ENCODE results near the gene MYCL. TPM values are rescaled to one million over a fixed set of nuclear protein-coding genes. Genes with fewer than 3 reads are reported as not detected.

MYCL gene
- total and polyA plus RNA-seq, 2 donors = 8.9 to 12.4 TPM

DNA sequence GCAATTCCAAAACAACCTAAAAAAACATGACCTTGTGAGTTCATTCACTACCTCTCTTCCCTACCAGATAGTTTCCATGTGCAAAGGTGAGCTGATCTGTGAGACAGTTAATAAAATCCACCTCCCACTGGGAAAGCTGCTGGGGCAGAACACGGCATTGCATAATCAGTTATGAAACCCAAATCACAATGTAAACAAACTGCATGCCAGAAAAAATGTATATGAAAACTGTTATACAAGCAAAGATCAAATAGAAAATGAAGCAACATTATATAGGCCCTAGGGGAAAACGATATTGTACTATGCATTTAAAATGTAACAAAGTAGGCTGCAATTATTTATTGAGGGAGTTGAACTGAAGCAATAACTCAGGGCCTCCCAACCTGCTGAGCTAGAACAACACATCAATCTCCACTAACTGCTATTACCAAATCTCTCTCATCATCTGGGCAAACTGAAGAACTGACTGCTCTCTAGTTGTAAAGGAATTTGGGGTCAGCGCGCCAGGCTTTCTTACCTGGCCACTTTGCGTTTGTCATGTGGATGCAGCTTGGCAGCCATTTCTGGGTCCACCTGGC lies 49.4 kb downstream of the MYCL start:
- Histone ChIP-seq H3K36me3 (ENCODE audit: control insufficient read depth in 2 of 2, insufficient read depth in 2 of 2, low read length in 1 of 2) (peaks cover 4 to 43% of the 10 kb centered on the region in 2 donors), H3K4me1 (ENCODE audit: control insufficient read depth in 2 of 2, insufficient read depth in 2 of 2, low read length in 2 of 2) (peaks cover 4 to 9% of the 10 kb centered on the region in 2 donors), H3K9me3 (ENCODE audit: control insufficient read depth in 2 of 2, insufficient read depth in 1 of 2, low read length in 1 of 2) (no peaks in the 10 kb centered on the region), H3K27me3 (ENCODE audit: control insufficient read depth in 2 of 2, insufficient read depth in 1 of 2, low read length in 1 of 2) (no peaks in the 10 kb centered on the region), H3K27ac (ENCODE audit: low read depth in 1 of 2, low read length in 1 of 2) (no peak overlapping the region), H3K4me3 (ENCODE audit: low read length in 2 of 2) (no peak overlapping the region)
- no peak for DNase-seq (ENCODE audit: low read depth in 6 of 9, low spot score in 9 of 9)
- WGBS = 96% methylated on average over 5 of the region's 5 CpGs

DNA sequence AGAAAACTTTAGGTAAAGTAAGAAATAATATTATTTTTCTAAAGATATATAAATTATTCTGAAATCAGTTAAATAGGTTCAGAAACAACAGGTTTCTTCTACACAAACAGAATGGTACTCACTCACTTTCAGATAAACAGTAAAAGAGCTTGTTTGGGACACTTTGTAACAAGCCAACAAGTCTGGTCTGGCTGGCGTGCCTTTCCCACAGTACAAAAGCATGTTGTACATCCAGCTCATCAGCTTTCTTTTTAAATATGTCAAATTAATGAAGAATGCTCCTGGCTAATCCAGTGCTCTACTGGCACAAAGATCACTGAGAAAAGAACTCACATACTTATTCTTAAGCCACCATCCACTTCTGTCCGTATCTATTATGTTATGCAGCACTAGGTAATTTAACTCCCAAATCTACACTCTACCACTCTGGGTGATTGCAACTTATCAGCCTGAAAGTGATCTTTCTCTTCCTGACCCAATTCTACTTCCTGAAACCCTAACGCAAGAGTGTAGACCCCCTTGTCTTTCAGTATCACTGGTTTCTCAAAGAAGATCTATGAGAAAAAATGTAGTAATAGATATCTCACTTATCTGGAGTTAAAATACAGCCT lies 51.0 kb downstream of the MYCL start:
- H3K9me3 ChIP-seq (ENCODE audit: control insufficient read depth in 2 of 2, insufficient read depth in 1 of 2, low read length in 1 of 2) = no peaks in the 10 kb centered on the region
- peak overlapping the region in 1 of 2 donors; percentile 63 for H3K27ac ChIP-seq (ENCODE audit: low read depth in 1 of 2, low read length in 1 of 2)
- no peaks in the 10 kb centered on the region for H3K27me3 ChIP-seq (ENCODE audit: control insufficient read depth in 2 of 2, insufficient read depth in 1 of 2, low read length in 1 of 2)
- H3K4me3 ChIP-seq (ENCODE audit: low read length in 2 of 2) = no peak overlapping the region
- H3K4me1 ChIP-seq (ENCODE audit: control insufficient read depth in 2 of 2, insufficient read depth in 2 of 2, low read length in 2 of 2) = peaks cover 10 to 14% of the 10 kb centered on the region in 2 donors
- H3K36me3 ChIP-seq (ENCODE audit: control insufficient read depth in 2 of 2, insufficient read depth in 2 of 2, low read length in 1 of 2) = peaks cover 4 to 40% of the 10 kb centered on the region in 2 donors
- WGBS = 66% methylated on average over 3 of the region's 3 CpGs
- peak in 2 of 9 donors; percentile 13 to 35 for DNase-seq (ENCODE audit: low read depth in 6 of 9, low spot score in 9 of 9)

DNA sequence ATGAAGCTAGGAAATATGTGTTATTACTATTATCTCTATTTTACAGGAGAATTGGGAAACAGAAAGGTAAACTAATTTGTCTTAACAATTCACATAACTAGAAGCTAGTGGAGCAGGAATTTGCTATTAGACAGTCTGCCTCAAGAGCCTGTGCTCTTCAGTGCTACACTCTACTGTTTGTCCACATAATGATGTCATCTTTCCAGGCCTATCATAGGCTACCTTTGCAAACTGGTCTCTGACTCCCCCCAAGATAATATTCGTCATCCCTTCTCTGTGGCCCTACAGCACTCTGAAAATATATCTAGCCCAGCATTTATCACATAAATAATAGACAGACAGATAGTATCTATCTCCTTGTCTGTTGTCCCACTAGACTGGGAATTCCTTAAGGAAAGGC lies 52.5 kb downstream of the MYCL start:
- no peak for DNase-seq (ENCODE audit: low read depth in 6 of 9, low spot score in 9 of 9)
- Histone ChIP-seq H3K9me3 (ENCODE audit: control insufficient read depth in 2 of 2, insufficient read depth in 1 of 2, low read length in 1 of 2) (no peaks in the 10 kb centered on the region), H3K27ac (ENCODE audit: low read depth in 1 of 2, low read length in 1 of 2) (no peak overlapping the region), H3K36me3 (ENCODE audit: control insufficient read depth in 2 of 2, insufficient read depth in 2 of 2, low read length in 1 of 2) (peaks cover 0 to 36% of the 10 kb centered on the region in 2 donors), H3K27me3 (ENCODE audit: control insufficient read depth in 2 of 2, insufficient read depth in 1 of 2, low read length in 1 of 2) (no peaks in the 10 kb centered on the region), H3K4me1 (ENCODE audit: control insufficient read depth in 2 of 2, insufficient read depth in 2 of 2, low read length in 2 of 2) (peaks cover 23 to 25% of the 10 kb centered on the region in 2 donors), H3K4me3 (ENCODE audit: low read length in 2 of 2) (no peak overlapping the region)
- 94% methylated on average over 1 of the region's 1 CpG for WGBS

DNA sequence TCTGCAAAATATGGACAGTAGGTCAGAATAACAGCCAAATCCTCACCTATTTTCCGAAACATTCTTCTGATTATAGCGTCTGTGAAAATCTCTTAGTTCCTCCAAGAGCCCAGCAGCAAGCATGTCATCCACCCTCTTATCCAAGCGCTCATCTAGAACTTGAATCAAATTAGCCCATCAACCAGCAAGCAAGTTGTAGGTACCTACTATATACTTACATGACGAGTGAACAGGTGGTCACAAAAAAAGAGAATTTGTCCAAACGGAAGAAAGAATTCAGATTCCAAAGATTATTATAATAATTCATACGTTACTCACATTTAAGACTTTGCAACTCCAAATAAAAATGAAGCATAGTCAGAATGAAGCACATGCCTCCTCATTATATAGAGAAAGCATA lies 53.8 kb downstream of the MYCL start:
- Histone ChIP-seq H3K4me3 (ENCODE audit: low read length in 2 of 2) (no peak overlapping the region), H3K27ac (ENCODE audit: low read depth in 1 of 2, low read length in 1 of 2) (no peak overlapping the region), H3K9me3 (ENCODE audit: control insufficient read depth in 2 of 2, insufficient read depth in 1 of 2, low read length in 1 of 2) (no peaks in the 10 kb centered on the region), H3K27me3 (ENCODE audit: control insufficient read depth in 2 of 2, insufficient read depth in 1 of 2, low read length in 1 of 2) (no peaks in the 10 kb centered on the region), H3K36me3 (ENCODE audit: control insufficient read depth in 2 of 2, insufficient read depth in 2 of 2, low read length in 1 of 2) (peaks cover 0 to 39% of the 10 kb centered on the region in 2 donors), H3K4me1 (ENCODE audit: control insufficient read depth in 2 of 2, insufficient read depth in 2 of 2, low read length in 2 of 2) (peaks cover 31 to 34% of the 10 kb centered on the region in 2 donors)
- 98% methylated on average over 6 of the region's 6 CpGs for WGBS
- DNase-seq (ENCODE audit: low read depth in 6 of 9, low spot score in 9 of 9) = no peak

- Histone ChIP-seq H3K36me3 (ENCODE audit: control insufficient read depth in 2 of 2, insufficient read depth in 2 of 2, low read length in 1 of 2) (peaks cover 0 to 45% of the 10 kb centered on the region in 2 donors), H3K9me3 (ENCODE audit: control insufficient read depth in 2 of 2, insufficient read depth in 1 of 2, low read length in 1 of 2) (no peaks in the 10 kb centered on the region), H3K4me3 (ENCODE audit: low read length in 2 of 2) (no peak overlapping the region), H3K27ac (ENCODE audit: low read depth in 1 of 2, low read length in 1 of 2) (peak overlapping the region in 1 of 2 donors; percentile 20), H3K4me1 (ENCODE audit: control insufficient read depth in 2 of 2, insufficient read depth in 2 of 2, low read length in 2 of 2) (peaks cover 37 to 38% of the 10 kb centered on the region in 2 donors), H3K27me3 (ENCODE audit: control insufficient read depth in 2 of 2, insufficient read depth in 1 of 2, low read length in 1 of 2) (no peaks in the 10 kb centered on the region)
- no peak for DNase-seq (ENCODE audit: low read depth in 6 of 9, low spot score in 9 of 9)
- 98% methylated on average over 1 of the region's 1 CpG for WGBS
Measured at GRCh38 chr1:39846796-39847195, 54.9 kb downstream of the MYCL start.

- peak overlapping the region; percentile 59 to 64 for H3K27ac ChIP-seq (ENCODE audit: low read depth in 1 of 2, low read length in 1 of 2)
- no peaks in the 10 kb centered on the region for H3K9me3 ChIP-seq (ENCODE audit: control insufficient read depth in 2 of 2, insufficient read depth in 1 of 2, low read length in 1 of 2)
- H3K36me3 ChIP-seq (ENCODE audit: control insufficient read depth in 2 of 2, insufficient read depth in 2 of 2, low read length in 1 of 2) = peaks cover 0 to 54% of the 10 kb centered on the region in 2 donors
- peak; percentile 25 to 77 (median 50) for DNase-seq (ENCODE audit: low read depth in 6 of 9, low spot score in 9 of 9)
- H3K4me1 ChIP-seq (ENCODE audit: control insufficient read depth in 2 of 2, insufficient read depth in 2 of 2, low read length in 2 of 2) = peaks cover 36 to 37% of the 10 kb centered on the region in 2 donors
- H3K27me3 ChIP-seq (ENCODE audit: control insufficient read depth in 2 of 2, insufficient read depth in 1 of 2, low read length in 1 of 2) = no peaks in the 10 kb centered on the region
- WGBS = 22% methylated on average over 7 of the region's 7 CpGs
- H3K4me3 ChIP-seq (ENCODE audit: low read length in 2 of 2) = no peak overlapping the region
Measured at GRCh38 chr1:39845569-39846566, 55.8 kb downstream of the MYCL start.

Other genes starting within 250 kb of the MYCL start
- gene NT5C1A, start 229.8 kb downstream of the MYCL start, total RNA-seq = 0.09 TPM
- not detected for gene NT5C1A, start 229.8 kb downstream of the MYCL start, polyA plus RNA-seq
- 0.24 TPM for gene HPCAL4, start 210.5 kb downstream of the MYCL start, total RNA-seq
- gene HPCAL4, start 210.5 kb downstream of the MYCL start, polyA plus RNA-seq = 0.34 TPM
- 45.0 TPM for gene PPIE, start 163.0 kb downstream of the MYCL start, total RNA-seq
- gene PPIE, start 163.0 kb downstream of the MYCL start, polyA plus RNA-seq = 54.2 TPM
- 2.6 TPM for gene OXCT2, start 130.6 kb downstream of the MYCL start, total RNA-seq
- gene OXCT2, start 130.6 kb downstream of the MYCL start, polyA plus RNA-seq = 1.6 TPM
- gene BMP8B, start 113.1 kb downstream of the MYCL start, total RNA-seq = 0.14 TPM
- 0.16 TPM for gene BMP8B, start 113.1 kb downstream of the MYCL start, polyA plus RNA-seq
- 22.9 TPM for gene TRIT1, start 18.4 kb downstream of the MYCL start, total RNA-seq
- 27.2 TPM for gene TRIT1, start 18.4 kb downstream of the MYCL start, polyA plus RNA-seq
- gene MFSD2A, start 53.2 kb upstream of the MYCL start, total RNA-seq = 2.3 TPM
- gene MFSD2A, start 53.2 kb upstream of the MYCL start, polyA plus RNA-seq = 2.9 TPM
- 268 TPM for gene CAP1, start 138.8 kb upstream of the MYCL start, total RNA-seq
- gene CAP1, start 138.8 kb upstream of the MYCL start, polyA plus RNA-seq = 202 TPM
- gene PPT1, start 195.3 kb upstream of the MYCL start, total RNA-seq = 81.5 TPM
- 97.3 TPM for gene PPT1, start 195.3 kb upstream of the MYCL start, polyA plus RNA-seq